MM.1S (cell line): ENCODE measurements around the gene BUD23.

ENCODE experiments used
- EZH2 ChIP-seq: fragments of 300-600 bp; sonication (generic); optimal IDR thresholded peaks from 2 replicates; pipeline ENCODE3; 2017; ENCODE audit warnings: low read depth, mild to moderate bottlenecking, antibody characterized with exemption, low read length, mixed read lengths
- EZH2phosphoT487 ChIP-seq: fragments of 300-600 bp; sonication (generic); IDR thresholded peaks from 2 replicates; pipeline ENCODE4 v1.6.1; 2018; ENCODE audit warnings: antibody characterized with exemption, low read length
- TF ChIP-seq, protein P1 (sequence below): fragments of 300-600 bp; sonication (generic); IDR thresholded peaks from 2 replicates; pipeline ENCODE4 v1.5.1; 2016; ENCODE audit warnings: antibody characterized with exemption, low read length, mixed read lengths

DNA sequence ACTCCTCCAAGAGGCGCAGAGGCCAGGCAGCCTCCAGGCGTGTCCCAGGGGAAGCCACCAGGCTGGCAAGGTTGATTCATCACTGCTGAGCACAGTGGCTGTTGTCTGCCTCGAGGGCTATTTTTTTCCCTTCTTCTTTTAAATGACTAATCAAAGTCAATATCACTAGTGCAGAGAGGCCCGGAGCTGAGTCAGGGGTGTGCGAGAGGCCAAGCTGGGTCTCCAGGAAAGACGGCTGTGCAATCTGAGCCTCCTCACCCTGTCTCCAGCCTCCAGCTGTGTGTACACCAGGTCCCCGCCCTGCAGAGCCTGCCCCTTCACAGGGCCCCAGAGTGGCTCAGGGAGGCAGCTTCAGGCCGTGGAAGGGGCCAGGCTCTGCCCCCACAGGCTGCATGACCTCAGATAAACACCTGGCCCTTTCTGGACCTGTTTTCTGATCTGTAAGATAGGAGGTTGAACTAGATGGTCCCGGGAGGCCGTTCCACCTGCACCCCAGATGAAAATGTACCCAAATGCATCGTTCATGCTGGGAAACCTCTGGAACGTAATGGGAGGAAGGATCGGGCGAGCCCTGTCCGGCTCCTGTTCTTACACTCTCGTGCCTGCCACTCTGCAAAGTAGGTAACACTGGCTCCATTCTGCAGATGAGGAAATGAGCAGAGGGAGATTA, 32.4 kb downstream of the BUD23 start:
- TF ChIP-seq, protein P1, sequence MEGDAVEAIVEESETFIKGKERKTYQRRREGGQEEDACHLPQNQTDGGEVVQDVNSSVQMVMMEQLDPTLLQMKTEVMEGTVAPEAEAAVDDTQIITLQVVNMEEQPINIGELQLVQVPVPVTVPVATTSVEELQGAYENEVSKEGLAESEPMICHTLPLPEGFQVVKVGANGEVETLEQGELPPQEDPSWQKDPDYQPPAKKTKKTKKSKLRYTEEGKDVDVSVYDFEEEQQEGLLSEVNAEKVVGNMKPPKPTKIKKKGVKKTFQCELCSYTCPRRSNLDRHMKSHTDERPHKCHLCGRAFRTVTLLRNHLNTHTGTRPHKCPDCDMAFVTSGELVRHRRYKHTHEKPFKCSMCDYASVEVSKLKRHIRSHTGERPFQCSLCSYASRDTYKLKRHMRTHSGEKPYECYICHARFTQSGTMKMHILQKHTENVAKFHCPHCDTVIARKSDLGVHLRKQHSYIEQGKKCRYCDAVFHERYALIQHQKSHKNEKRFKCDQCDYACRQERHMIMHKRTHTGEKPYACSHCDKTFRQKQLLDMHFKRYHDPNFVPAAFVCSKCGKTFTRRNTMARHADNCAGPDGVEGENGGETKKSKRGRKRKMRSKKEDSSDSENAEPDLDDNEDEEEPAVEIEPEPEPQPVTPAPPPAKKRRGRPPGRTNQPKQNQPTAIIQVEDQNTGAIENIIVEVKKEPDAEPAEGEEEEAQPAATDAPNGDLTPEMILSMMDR: no peak
- TF ChIP-seq EZH2 (no peak), EZH2phosphoT487 (no peak)
